Measurements from ENCODE around the gene ACOX3. TPM values are rescaled to one million over a fixed set of nuclear protein-coding genes. Genes with fewer than 3 reads are reported as not detected.

Gene ACOX3
- total RNA-seq, 4 donors from 2014 or later, result 17.9 to 31.1 (median 22.5) TPM

- no peak overlapping the region for H3K27ac ChIP-seq
- TF ChIP-seq POLR2A (IDR thresholded peaks at IDR 0.05), result no peak
- intact Hi-C loops (cut with DNase I; ENCODE audit: low total_unique reads), result no loop called here
- peaks cover 0 to 4% of the 10 kb centered on the region in 2 donors for H3K9me3 ChIP-seq
- DNase-seq, result no peak
- H3K36me3 ChIP-seq, result no peaks in the 10 kb centered on the region
- H3K4me1 ChIP-seq, result no peaks in the 10 kb centered on the region
- H3K4me3 ChIP-seq, result no peak overlapping the region
- no peaks in the 10 kb centered on the region for H3K27me3 ChIP-seq
Observed at GRCh38 chr4:8322794-8323704, 117.5 kb downstream of the ACOX3 start.

- no peaks in the 10 kb centered on the region for H3K36me3 ChIP-seq
- no peak for DNase-seq
- H3K4me3 ChIP-seq, result no peak overlapping the region
- H3K4me1 ChIP-seq, result no peaks in the 10 kb centered on the region
- intact Hi-C loops (cut with DNase I; ENCODE audit: low total_unique reads), result no loop called here
- H3K9me3 ChIP-seq, result peaks cover 0 to 4% of the 10 kb centered on the region in 2 donors
- no peak overlapping the region for H3K27ac ChIP-seq
- no peaks in the 10 kb centered on the region for H3K27me3 ChIP-seq
- TF ChIP-seq CTCF (IDR thresholded peaks at IDR 0.05), result no peak
Observed at GRCh38 chr4:8321771-8322170, 118.8 kb downstream of the ACOX3 start.

- no peaks in the 10 kb centered on the region for H3K27me3 ChIP-seq
- H3K9me3 ChIP-seq, result peaks cover 0 to under 1% of the 10 kb centered on the region in 2 donors
- H3K36me3 ChIP-seq, result no peaks in the 10 kb centered on the region
- H3K27ac ChIP-seq, result no peak overlapping the region
- no peak overlapping the region for H3K4me3 ChIP-seq
- no peaks in the 10 kb centered on the region for H3K4me1 ChIP-seq
- intact Hi-C loops (cut with DNase I; ENCODE audit: low total_unique reads), result no loop called here
- no peak for TF ChIP-seq POLR2A (IDR thresholded peaks at IDR 0.05)
- DNase-seq, result no peak
Observed at GRCh38 chr4:8321220-8321619, 119.3 kb downstream of the ACOX3 start.

GRCh38 chr4:8320386-8320750, 120.2 kb downstream of the ACOX3 start:
- peaks cover 0 to 4% of the 10 kb centered on the region in 2 donors for H3K4me1 ChIP-seq
- no peaks in the 10 kb centered on the region for H3K9me3 ChIP-seq
- H3K36me3 ChIP-seq, result no peaks in the 10 kb centered on the region
- DNase-seq, result no peak
- H3K27ac ChIP-seq, result peak overlapping the region; percentile 72 to 76
- no peaks in the 10 kb centered on the region for H3K27me3 ChIP-seq
- TF ChIP-seq POLR2A (IDR thresholded peaks at IDR 0.05) (no peak), CTCF (IDR thresholded peaks at IDR 0.05) (peak in 1 of 4 experiments; percentile 11)
- no peak overlapping the region for H3K4me3 ChIP-seq
- intact Hi-C loops (cut with DNase I; ENCODE audit: low total_unique reads), result no loop called here

- Histone ChIP-seq H3K27ac (peak overlapping the region; percentile 72 to 76), H3K36me3 (no peaks in the 10 kb centered on the region), H3K27me3 (no peaks in the 10 kb centered on the region), H3K9me3 (no peaks in the 10 kb centered on the region), H3K4me1 (peaks cover 0 to 4% of the 10 kb centered on the region in 2 donors), H3K4me3 (no peak overlapping the region)
- intact Hi-C loops (cut with DNase I; ENCODE audit: low total_unique reads), result no loop called here
- TF ChIP-seq CTCF (IDR thresholded peaks at IDR 0.05) (no peak), POLR2A (IDR thresholded peaks at IDR 0.05) (no peak)
- DNase-seq, result peak; percentile 72 to 76
Observed at GRCh38 chr4:8319731-8320385, 120.7 kb downstream of the ACOX3 start.

- H3K4me1 ChIP-seq, result peaks cover 0 to 4% of the 10 kb centered on the region in 2 donors
- DNase-seq, result no peak
- H3K27ac ChIP-seq, result peak overlapping the region; percentile 72 to 76
- no peaks in the 10 kb centered on the region for H3K36me3 ChIP-seq
- intact Hi-C loops (cut with DNase I; ENCODE audit: low total_unique reads), result no loop called here
- TF ChIP-seq POLR2A (IDR thresholded peaks at IDR 0.05), result no peak
- no peak for TF ChIP-seq CTCF (IDR thresholded peaks at IDR 0.05)
- no peaks in the 10 kb centered on the region for H3K27me3 ChIP-seq
- H3K4me3 ChIP-seq, result no peak overlapping the region
- no peaks in the 10 kb centered on the region for H3K9me3 ChIP-seq
Observed at GRCh38 chr4:8319061-8319460, 121.5 kb downstream of the ACOX3 start.
